ENCODE results near the gene ITGB1BP1. TPM values are rescaled to one million over a fixed set of nuclear protein-coding genes. Genes with fewer than 3 reads are reported as not detected.

The ITGB1BP1 gene
- total and polyA plus RNA-seq, 9 of the 15 experiments (the other 6 are each of a cell fraction or from before 2014, with no cell fraction given) = 37.8 to 95.3 (median 50.4) TPM

DNA sequence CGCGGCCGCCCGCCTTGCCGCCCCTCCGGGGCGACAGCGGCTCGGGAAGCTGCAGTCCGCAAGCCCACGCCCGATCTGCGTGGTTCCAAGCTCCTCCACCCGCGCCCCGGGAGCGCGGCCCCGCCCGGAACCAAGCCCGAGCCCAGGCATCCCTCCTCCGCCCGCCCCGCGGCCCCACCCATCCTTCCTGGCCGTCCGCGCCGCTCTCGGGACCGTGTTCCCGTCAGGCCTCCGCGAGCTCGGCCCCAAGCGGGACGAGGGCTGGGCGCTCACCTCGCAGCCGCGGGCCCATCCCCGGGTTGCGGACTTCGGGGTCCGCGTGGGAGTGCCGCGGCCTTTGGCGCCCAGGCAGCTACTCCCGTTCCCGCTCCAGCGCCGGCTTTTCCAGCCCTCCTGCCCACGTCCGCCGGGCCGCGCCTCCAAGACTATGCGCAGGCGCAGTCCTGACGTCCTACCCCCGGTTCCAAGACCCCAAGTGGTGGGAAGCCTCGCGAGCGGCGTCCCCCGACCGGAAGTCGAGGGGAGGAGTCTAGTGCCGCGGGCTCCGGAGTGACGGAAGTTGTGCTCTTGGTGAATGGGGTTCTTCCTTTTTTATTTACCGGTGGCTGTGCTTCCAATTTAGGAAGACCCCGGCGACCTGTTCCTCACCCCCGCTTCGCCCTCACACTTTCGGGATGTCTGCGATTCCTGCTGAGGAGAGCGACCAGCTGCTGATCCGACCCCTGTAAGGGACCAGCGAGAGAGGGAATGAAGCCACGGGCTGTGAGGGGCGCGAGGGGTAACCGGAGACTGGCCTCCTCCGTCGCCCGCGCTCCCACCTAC is at the start of gene ITGB1BP1, which contains the start of gene CPSF3 (continued):
- TF ChIP-seq, protein P1, sequence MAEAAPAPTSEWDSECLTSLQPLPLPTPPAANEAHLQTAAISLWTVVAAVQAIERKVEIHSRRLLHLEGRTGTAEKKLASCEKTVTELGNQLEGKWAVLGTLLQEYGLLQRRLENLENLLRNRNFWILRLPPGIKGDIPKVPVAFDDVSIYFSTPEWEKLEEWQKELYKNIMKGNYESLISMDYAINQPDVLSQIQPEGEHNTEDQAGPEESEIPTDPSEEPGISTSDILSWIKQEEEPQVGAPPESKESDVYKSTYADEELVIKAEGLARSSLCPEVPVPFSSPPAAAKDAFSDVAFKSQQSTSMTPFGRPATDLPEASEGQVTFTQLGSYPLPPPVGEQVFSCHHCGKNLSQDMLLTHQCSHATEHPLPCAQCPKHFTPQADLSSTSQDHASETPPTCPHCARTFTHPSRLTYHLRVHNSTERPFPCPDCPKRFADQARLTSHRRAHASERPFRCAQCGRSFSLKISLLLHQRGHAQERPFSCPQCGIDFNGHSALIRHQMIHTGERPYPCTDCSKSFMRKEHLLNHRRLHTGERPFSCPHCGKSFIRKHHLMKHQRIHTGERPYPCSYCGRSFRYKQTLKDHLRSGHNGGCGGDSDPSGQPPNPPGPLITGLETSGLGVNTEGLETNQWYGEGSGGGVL (CRISPR knock-in tag; IDR thresholded peaks at IDR 0.05) = no peak
- TF ChIP-seq SAP30 (IDR thresholded peaks at IDR 0.05; ENCODE audit: borderline replicate concordance, insufficient read depth, low read depth, low read length, poor library complexity, severe bottlenecking) (peak; percentile 54), STAG1 (CRISPR knock-in tag; IDR thresholded peaks at IDR 0.05; ENCODE audit: borderline replicate concordance) (no peak), C11orf30 (IDR thresholded peaks at IDR 0.05; ENCODE audit: low read depth) (peak; percentile 75), DPF2 (IDR thresholded peaks at IDR 0.05) (peak; percentile 59; the same call in 1 of the 2 replicates), MYC (IDR thresholded peaks at IDR 0.05; ENCODE audit: low read depth, low read length) (peak; percentile 59; the same call in 1 of the 2 replicates), MYC (CRISPR knock-in tag; IDR thresholded peaks at IDR 0.05; ENCODE audit: borderline replicate concordance, low read depth) (peak; percentile 42; the same call in 1 of the 2 replicates), MAZ (CRISPR knock-in tag; conservative IDR thresholded peaks at IDR 0.05 in 1 of 2, IDR thresholded peaks at IDR 0.05 in 1 of 2) (peak; percentile 94 to 99), MYBL2 (IDR thresholded peaks at IDR 0.05; ENCODE audit: low read depth) (no peak), MYBL2 (CRISPR knock-in tag; IDR thresholded peaks at IDR 0.05; ENCODE audit: borderline replicate concordance) (no peak), HDAC1 (IDR thresholded peaks at IDR 0.05) (peak in 1 of 2 experiments; percentile 83; a peak in 2 of 4 replicates), L3MBTL2 (IDR thresholded peaks at IDR 0.05) (peak; percentile 65), CREB1 (IDR thresholded peaks at IDR 0.05) (peak; percentile 63), CREB1 (CRISPR knock-in tag; IDR thresholded peaks at IDR 0.05) (peak; percentile 73; the same call in 1 of the 2 replicates), KLF1 (tag; IDR thresholded peaks at IDR 0.05) (peak; percentile 89), TAF9B (IDR thresholded peaks at IDR 0.05; ENCODE audit: partially characterized antibody) (peak; percentile 38), ZFX (CRISPR knock-in tag; IDR thresholded peaks at IDR 0.05) (peak; percentile 93)
- TF ChIP-seq, protein P2, sequence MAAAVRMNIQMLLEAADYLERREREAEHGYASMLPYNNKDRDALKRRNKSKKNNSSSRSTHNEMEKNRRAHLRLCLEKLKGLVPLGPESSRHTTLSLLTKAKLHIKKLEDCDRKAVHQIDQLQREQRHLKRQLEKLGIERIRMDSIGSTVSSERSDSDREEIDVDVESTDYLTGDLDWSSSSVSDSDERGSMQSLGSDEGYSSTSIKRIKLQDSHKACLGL (CRISPR knock-in tag; IDR thresholded peaks at IDR 0.05; ENCODE audit: borderline replicate concordance, poor library complexity, severe bottlenecking) = no peak
- TF ChIP-seq, protein P3, sequence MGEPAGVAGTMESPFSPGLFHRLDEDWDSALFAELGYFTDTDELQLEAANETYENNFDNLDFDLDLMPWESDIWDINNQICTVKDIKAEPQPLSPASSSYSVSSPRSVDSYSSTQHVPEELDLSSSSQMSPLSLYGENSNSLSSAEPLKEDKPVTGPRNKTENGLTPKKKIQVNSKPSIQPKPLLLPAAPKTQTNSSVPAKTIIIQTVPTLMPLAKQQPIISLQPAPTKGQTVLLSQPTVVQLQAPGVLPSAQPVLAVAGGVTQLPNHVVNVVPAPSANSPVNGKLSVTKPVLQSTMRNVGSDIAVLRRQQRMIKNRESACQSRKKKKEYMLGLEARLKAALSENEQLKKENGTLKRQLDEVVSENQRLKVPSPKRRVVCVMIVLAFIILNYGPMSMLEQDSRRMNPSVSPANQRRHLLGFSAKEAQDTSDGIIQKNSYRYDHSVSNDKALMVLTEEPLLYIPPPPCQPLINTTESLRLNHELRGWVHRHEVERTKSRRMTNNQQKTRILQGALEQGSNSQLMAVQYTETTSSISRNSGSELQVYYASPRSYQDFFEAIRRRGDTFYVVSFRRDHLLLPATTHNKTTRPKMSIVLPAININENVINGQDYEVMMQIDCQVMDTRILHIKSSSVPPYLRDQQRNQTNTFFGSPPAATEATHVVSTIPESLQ (CRISPR knock-in tag; IDR thresholded peaks at IDR 0.05) = peak; percentile 43; the same call in 1 of the 2 replicates
- TF ChIP-seq, protein P4, sequence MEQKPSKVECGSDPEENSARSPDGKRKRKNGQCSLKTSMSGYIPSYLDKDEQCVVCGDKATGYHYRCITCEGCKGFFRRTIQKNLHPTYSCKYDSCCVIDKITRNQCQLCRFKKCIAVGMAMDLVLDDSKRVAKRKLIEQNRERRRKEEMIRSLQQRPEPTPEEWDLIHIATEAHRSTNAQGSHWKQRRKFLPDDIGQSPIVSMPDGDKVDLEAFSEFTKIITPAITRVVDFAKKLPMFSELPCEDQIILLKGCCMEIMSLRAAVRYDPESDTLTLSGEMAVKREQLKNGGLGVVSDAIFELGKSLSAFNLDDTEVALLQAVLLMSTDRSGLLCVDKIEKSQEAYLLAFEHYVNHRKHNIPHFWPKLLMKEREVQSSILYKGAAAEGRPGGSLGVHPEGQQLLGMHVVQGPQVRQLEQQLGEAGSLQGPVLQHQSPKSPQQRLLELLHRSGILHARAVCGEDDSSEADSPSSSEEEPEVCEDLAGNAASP (IDR thresholded peaks at IDR 0.05) = no peak
